Kasumi-1 (cell line): ENCODE measurements around the gene GHDC.
"Not testable (repeated sequence)": the region's sequence is repeated elsewhere in the genome, so short reads cannot be mapped to it uniquely, and the experiment has no call there.

Experiments
- DNase-seq, 2 experiments: peaks; one replicate each; lab custom pipeline; 2025; lab: John Stamatoyannopoulos, UW

The GHDC gene, protein sequence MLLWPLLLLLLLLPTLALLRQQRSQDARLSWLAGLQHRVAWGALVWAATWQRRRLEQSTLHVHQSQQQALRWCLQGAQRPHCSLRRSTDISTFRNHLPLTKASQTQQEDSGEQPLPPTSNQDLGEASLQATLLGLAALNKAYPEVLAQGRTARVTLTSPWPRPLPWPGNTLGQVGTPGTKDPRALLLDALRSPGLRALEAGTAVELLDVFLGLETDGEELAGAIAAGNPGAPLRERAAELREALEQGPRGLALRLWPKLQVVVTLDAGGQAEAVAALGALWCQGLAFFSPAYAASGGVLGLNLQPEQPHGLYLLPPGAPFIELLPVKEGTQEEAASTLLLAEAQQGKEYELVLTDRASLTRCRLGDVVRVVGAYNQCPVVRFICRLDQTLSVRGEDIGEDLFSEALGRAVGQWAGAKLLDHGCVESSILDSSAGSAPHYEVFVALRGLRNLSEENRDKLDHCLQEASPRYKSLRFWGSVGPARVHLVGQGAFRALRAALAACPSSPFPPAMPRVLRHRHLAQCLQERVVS

DNA sequence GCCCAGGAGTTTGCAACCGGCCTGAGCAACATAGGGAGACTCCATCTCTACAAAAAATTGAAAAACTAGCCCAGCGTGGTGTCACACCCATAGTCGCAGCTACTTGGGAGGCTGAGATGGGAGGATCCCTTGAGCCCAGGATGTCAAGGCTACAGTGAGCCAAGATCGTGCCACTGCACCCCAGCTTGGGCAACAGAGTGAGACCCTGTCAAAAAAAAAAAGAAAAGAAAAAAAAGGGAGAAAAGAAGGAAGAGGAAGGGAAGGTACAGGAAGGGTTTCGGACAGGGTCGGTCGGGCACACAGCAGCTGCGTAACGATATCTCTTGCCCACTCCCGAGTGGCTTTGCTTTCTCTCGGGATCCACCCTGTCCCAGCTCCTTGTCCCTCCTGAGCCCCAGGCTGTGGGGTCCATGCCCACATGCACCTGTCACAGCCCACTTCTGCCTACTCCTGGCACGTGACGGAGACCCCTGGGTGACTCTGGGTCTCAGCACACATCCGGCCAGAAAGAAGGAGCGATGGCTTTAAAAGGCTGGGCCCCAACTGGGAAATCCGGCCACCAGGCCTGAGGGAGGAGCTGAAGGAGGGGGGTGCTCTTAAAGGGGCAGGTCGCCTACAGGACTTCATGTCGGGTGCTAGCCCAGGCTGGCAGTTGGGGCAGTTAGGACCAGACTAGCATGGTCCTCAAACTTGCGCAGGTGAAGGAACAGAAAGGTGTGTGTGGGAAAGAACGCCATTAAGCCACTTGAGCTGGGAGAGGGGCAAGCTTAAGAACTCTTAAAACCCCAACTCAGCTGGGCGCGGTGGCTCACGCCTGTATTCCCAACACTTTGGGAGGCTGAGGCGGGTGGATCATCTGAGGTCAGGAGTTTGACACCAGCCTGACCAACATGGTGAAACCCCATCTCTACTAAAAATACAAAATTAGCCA lies at the start of gene GHDC:
Gene GHDC (minus strand): TSS at position 526 of the 931 bp plus-strand sequence. CDS start 913 bp downstream, outside the sequence.
- peak; percentile 85 to 87 for DNase-seq

DNA sequence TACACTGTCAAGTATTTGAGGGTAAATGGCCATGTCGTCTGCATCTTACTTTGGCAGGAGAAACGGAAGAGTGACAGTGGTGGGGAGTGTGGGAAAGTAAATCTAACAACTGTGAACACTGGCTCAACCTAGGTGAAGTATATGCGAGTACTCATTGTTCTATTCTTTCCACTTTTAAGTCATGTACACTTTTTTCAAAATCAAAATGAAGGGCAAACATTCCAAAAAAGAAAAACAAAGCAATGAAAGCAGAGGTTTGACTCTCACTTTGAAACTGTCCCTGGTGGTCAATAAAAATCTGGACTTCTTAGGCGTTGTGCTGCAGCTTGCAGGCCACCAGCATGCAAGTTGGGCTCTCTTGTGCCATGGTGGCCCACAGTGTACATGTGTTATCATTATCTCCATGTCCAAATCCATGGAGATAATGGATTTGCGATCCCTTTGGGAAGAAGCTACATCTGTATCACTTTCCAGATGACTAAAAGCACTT lies 49.2 kb upstream of the GHDC start:
- no peak for DNase-seq

DNA sequence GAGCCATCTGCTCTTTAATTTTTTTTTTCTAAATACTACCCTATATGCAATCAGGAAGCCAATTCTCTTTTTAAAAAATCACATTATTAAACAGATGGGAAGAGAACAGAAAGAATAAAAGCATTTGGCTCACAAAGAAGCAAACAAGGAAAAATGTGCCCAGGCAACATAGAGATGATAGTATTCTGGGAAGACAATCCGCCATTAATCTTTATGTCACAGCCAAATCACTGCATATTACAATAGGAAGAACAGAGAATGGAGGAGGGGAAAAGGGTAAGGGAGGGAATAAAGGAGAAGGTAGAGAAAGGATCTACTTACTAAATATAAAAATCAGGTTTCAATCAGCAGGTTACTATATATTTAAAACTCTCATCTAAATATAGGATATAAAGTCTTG lies 47.6 kb upstream of the GHDC start:
- DNase-seq: no peak

DNA sequence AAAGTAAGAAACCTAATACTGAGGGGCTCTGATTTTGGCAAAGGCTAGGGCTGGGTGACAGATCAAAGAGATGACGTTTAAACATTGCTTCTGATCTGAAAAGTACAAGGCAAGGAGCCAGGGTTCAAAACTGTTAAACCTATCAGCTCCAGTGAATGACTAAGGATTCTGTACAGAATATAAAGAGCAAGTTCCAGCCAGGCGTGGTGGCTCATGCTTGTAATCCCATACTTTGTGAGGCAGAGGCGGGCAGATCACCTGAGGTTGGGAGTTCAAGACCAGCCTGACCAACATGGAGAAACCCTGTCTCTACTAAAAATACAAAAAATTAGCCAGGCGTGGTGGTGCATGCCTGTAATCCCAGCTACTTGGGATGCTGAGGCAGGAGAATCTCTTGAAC lies 46.6 kb upstream of the GHDC start:
- not testable (repeated sequence) for DNase-seq

DNA sequence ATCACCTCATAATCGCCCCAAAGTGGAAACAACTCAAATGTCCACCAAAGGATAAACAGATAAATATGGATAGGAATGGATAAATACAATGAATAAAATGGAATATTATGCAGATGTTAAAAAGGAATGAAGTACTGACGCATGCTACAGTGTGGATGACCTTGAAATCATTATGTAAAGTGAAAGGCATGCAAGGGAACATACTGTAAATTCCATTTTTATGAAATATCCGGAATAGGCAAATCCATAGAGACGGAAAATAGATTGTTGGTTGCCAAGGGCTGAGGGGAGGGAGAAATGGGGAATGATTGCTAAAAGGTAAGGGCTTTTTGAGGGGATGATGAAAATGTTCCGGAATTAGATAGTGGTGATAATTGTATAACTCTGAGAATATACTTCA lies 45.9 kb upstream of the GHDC start:
- DNase-seq: no peak

DNA sequence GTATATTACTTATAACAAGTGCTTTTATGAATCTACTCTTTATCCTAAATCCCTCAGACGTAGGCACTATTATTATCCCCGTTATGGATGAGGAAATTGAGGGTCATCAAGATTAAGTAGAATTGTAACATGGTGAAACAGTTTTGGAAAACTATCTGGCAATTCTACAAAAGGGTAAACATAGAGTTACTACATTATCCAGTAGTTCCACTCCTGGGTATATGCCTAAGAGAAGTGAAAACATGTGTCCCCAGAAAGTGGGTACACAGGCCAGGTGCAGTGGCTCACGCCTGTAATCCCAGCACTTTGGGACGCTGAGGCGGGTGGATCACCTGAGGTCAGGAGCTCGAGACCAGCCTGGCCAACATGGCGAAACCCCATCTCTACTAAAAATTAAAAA lies 45.3 kb upstream of the GHDC start:
- DNase-seq: not testable (repeated sequence)

DNA sequence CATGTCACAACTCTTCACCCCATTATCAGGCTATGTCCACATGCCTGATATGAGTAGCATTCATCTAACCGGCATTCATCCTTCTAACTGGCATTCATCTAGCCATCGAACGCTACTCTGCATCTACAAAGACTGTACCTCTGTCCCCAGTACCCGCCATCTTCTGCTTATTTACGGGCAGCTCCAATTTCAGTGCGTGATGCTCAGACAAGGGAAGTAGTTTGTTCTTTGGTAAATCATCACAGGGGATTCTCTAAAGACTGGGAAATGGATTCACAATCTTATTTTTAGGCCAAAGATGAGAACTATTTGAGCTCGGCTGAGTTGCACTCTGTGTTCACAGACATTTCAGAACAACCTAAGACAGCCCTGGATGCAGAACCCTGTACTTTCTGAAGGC lies 42.5 kb upstream of the GHDC start:
- no peak for DNase-seq

DNA sequence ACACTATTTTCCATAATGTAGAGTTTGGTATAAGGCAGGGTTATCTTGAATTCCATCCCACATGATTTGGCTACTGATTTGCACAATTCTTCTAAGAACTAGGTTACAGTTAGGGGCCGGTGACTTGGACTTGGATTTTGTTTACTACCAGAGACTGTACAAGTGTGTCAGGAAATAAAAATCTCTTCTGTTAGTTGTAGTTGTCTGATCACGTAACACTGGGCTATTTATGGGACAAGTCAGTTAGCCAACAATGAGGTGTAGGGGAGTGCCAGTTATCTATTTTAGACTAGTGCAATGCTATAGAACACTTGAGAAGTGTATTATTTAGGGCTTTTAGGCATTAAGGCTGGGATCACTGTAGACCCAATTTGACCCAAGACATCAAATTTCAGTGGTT lies 39.7 kb upstream of the GHDC start:
- DNase-seq: no peak

DNA sequence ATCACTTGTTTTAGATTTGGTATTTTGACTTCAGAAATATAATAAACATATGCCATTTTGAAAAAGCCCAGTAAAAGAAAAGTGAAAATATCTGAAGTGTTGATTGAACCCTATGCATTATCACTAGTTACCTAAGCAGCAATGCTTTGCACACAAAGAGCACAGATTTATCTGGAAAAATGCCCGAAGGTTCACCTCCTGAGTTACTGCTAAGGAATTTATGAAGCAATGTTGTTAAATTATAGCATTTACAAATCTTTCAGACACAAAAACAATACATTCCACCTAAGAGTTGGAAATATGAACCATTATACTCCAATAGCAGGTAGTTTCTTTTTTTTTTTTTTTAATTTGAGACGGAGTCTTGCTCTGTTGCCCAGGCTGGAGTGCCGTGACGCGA lies 38.9 kb upstream of the GHDC start:
- DNase-seq: no peak

DNA sequence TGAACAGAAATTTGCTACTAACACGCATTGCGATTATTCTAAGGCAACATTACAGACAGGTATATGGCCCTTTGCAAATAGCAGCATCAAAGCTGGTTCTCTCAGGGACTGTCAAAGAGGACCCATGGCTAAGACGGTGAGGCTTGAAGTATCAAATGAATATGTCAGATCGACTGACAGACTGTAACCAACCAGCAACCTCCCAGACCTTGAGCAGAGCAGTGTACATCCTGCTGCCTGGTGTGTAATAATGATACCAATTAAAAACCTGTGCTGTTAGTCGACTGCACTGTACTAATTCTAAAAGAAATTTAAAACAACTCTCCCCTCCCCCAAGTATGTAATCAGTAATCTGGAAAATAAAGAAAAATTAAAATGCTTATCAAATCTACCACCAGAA lies 35.9 kb upstream of the GHDC start:
- DNase-seq: no peak

DNA sequence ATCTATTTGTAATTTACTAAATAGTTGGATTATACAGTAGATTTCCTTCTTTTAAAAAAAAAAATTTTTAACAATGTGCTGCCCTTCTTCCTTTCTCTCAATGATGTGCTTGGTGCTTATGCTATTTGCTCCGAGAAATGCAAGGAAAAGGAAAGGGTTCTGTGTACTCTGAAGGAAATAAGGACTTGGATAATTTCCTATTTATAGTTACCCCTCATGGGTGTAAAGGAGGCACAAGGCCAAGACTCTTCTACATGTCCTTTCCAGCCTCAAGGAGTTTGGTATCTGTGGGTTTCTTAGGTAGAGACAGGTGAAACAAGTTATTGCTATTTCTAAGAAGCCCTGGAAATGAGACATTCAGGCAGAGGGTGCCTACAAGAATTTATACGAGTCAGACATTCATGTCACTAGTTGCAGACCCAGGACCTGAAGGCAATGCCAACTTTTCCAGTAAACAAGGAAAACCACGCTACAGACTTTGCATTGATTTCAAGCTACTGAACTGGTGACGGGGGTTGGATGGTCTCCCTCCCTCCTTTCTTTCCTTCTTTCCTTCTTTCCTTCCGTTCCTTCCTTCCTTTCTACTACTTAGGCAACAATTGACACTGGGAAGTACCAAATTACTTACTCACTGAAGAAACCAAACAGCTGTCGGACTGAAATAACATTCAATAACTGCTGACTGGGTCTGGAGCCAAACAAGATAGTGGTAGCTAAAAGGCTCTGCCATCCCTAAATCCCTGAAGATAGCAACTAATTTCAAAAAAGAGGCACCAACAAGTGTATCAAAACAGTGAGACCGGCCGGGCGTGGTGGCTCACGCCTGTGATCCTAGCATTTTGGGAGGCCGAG lies 33.8 kb upstream of the GHDC start:
- DNase-seq: no peak

DNA sequence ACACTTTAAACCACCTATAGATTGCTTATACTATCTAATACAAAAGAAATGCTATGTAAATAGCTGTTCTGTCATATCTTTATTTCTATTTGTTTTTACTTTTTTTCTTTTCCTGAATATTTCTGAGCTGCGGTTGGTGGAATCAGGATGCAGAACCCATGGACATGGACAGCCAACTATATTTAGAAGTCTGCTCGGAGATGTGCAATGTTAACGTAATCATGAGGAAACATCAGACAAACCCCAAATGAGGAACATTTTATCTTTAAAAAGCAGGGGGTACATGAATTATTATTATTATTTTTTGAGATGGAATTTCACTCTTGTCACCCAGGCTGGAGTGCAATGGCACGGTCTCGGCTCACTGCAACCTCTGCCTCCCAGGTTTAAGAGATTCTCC lies 31.4 kb upstream of the GHDC start:
- no peak for DNase-seq

DNA sequence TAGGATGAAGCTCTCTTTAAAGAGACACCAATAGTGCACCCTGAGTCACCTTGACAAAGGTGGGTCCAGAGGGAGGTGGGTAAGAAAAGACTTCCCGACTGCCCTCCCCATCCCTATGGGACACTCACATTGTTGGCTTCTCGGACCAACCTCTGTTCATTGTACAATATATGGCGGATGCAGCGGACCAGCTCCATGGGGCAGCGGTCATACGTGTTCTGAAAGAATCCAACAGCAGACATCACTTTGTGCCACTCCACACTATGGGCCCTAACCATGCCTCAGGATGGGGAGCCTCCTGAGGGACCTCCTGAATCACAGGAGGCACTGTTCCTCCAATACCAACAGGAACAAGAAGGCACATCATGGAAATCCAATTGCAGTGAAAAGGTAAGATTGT lies 30.4 kb upstream of the GHDC start:
- DNase-seq: no peak

DNA sequence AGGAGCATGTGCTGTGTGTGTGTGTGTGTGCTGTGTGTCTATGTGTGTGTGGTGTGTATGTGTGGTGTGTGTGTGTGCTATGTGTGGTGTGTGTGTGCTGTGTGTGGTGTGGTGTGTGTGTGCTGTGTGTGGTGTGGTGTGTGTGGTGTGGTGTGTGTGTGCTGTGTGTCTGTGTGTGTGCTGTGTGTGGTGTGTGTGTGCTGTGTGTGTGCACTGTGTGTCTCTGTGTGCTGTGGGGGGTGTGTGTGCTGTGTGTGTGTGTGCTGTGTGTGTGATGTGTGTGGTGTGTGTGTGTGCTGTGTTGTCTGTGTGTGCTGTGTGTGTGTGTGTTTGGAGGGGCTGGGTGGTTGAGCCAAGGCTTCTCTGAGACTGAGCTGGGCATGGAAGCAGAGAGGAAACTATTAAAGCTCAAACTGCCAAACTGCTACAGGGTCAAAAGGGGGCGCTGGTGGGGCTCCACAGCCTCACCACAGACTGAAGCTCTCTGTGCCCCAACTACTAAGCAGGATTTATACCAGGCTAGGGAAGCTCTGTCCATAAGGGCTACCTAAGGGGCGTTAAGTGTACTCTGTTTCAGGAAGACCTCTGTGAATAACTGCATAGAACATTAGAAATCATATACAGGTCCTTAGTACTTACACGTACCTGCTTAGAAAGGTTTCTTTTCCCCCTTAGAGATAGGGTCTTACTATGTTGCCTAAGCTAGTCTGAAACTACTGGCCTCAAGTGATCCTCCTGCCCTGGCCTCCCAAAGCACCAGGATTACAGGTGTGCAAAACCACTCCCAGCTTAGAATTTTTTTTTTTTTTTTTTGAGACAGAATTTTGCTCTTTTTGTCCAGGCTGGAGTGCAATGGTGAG lies 27.8 kb upstream of the GHDC start:
- peak; percentile 82 to 91 for DNase-seq

DNA sequence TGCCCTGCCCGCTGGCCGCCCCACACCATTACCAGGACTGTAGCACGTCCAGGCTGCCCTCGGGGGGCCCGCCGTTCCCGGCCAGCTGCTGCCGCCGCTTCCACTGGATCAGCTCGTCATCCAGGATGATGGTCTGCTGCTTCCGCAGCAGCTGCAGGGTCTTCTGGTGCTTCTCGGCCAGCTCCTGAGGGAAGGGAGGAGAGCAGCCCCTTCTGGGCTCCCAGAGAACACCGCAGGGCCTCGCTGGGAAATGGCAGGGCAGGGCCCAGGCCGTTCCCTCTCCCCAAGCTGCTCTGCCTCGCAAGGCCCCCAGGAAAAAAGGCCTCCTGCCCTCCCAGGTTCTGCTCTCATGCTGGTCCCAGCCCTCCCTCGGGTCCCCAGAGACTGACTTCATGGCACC lies 25.0 kb upstream of the GHDC start:
- not testable (repeated sequence) for DNase-seq

DNA sequence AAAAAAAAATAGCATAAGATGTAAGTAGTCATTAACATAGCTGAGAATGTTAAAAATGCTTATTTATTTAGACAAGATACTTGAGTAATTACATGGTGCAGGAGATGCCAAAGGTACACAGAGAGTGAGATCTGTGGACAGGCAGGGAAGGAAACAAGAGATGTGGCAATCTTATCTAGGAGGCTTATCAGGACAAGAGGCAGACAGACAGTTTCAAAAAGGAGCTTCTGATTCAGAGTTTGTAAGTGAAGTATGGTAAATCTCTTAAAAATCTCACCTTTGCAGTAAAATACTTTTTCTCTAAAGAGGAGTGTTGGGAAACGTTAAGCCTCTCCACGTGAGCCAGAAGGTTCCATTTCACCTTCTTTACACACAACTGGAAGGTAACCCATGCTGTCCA lies 19.9 kb upstream of the GHDC start:
- DNase-seq: no peak

DNA sequence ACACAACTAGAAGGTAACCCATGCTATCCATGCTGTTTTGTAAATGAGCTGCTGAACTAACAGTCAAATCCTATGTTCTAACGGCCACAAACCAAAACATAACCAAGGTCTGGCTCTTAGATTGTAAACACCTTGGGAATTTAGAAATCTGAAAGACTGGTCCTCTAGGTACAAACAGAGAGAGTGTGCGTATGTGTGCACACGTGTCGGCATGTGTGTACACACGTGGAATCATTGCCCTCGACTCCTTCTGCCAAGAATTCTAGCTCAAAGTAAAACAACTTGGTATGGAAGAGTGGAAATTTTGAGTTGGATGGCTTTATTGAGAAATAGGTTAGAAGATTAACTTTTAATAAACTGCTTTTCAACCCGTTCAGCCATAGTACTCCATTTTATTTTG lies 18.1 kb upstream of the GHDC start:
- DNase-seq: no peak

DNA sequence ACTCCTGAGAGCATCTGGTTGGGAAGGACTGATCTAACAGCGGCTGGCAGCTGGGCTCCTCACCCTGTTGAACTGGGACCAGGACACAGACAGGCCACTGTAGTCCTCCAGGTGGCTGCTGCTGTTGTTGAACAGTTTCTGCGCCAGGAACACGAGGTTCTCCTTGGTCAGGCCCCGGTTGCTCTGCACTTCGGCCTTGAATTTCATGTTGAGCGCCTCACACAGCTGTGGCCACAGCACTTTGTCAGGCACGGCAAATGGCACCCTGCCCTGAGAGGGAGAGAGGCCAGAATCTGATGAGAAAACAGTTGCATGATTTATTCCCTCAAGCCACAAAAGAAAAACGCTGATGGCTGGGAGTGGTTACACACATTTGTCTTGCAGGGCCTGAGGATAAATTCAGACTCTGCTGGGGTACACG lies 17.6 kb upstream of the GHDC start:
- not testable (repeated sequence) for DNase-seq

DNA sequence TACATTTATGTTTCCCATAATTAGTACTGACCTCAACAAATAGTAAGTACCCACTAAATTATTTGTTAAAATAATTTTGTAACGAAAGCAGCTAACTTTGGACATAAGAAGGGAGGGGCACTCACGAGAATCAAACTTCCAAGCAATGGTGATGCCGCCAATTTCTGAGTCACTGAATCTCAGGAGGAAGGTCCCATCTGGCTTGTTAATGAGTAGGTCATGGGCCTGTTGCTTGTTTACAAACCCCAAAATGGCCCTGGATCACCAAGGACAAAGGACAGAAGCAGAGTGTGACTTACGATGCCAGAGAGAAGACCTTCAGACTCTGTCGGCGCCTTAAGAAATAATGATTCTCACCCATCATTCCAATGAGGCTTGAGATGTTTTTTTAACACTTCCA lies 15.8 kb upstream of the GHDC start:
- DNase-seq: no peak

DNA sequence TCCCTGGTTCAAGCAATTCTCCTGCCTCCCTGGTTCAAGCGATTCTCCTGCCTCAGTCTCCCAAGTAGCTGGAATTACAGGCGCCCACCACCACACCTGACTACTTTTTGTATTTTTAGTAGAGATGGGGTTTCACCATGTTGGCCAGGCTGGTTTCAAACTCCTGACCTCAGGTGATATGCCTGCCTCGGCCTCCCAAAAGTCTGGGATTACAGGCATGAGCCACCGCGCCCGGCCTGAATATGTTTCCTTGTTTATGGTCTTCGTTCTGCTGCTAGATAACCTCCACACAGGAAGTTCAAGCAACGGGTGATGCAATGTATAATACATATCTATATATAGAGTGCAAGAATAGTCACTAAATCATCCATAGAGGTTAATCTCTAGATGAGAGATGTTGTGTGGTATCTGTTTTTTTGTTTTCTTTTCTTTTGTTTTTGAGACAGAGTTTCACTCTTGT lies 11.9 kb upstream of the GHDC start:
- not testable (repeated sequence) for DNase-seq

DNA sequence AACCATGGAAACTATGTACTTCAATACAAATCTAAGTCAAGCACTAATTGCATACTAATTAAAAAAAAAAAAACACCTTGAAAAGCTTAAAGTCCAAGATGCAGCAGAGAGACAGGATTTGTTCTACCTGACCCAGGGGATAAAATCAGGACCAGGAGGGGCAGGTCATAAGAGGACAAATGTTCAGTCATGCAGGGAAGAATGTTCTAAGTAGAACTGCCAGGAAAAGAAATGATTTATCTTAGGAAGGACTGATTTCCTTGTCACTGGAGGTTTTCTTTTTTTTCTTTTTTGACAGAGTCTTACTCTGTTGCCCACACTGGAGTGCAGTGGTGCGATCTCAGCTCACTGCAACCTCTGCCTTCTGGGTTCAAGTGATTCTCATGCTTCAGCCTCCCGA lies 9.1 kb upstream of the GHDC start:
- DNase-seq: no peak
